DMS53 treated with DMSO at 0.1 percent for 48 hours (cell line): Measurements from ENCODE around the gene IQCC.

Experiments
- DNase-seq: peaks from one replicate; lab custom pipeline; 2025; ENCODE audit not compliant: unreplicated experiment; lab: John Stamatoyannopoulos, UW

The IQCC gene

GRCh38 chr1:32221980-32222755 is 16.7 kb downstream of the IQCC start, which contains the start of the genes EIF3I and TMEM234:
EIF3I (plus strand) TSS chr1:32222407; CDS start chr1:32222442, 35 bp downstream.
TMEM234 (minus strand) TSS chr1:32222353; CDS start chr1:32222322, 31 bp downstream.
- peak; percentile 77 for DNase-seq

DNA sequence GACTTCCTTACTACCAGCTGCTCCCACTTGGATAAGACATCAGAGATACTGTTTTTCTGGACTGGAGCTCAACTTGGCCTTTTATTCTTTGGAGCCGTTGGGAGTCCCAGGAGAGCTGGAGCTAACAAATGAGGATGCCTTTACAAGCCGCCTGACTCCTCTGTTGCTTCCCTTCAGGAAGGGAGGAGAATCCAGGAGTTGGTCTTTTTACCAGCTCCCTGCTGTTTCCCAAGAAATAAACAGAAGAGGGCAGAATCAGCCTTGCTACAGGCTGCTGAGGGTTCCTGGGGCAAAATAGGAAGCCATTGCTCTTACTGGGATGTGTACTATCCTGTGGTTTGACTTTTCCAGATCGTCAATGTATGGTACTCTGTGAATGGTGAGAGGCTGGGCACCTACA is 18.2 kb downstream of the IQCC start:
- DNase-seq = no peak

DNA sequence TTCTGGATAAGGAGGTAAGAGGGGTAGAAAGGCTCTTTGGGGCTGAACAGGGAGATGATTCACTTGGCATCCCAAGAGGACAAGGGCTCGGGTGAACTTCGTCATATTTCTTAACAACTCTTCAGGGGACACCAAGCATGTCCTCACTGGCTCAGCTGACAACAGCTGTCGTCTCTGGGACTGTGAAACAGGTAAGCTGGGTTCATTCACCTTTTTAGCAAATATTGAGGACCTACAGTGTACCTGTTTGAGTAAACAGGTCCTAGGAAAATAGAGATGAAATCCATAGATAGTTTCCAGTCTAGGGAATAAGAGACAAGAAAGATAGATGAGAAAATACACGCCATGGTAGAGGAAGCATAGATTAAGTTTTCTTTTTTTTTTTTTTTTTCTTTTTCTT is 18.8 kb downstream of the IQCC start:
- no peak for DNase-seq

- no peak for DNase-seq
These were observed 23.3 kb downstream of the IQCC start for GRCh38 chr1:32228771-32229170.

DNA sequence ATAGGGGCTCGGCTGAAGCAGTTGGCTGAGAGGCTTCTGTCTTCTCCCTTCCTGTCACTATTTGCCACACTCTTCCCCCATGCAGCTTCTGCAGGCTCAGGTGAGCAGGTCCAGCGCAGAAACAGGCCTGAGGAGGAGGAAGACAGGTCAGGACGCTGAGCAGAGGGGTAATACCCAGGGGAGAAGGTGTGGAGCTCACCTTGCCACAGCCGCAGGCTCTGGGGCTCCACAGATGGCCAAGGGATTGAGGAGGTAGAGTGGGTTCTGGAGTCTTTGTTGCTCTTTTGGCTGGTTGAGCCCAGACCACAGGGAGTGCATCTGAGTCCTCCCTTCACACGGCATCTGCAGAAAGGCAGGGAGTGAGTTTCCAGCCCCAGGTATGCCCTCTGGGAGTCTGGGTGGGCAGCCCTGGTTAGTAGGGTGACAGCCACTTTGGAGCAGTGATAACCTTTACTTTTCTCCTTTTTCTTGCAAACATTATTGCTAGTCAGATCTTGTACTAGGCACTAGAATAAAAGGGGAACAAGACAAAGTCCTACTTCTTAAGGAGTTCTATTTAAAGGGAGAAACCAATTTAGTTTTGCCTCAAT is 26.5 kb downstream of the IQCC start:
- DNase-seq = no peak

GRCh38 chr1:32232558-32233304 is 27.3 kb downstream of the IQCC start:
- no peak for DNase-seq

GRCh38 chr1:32234792-32235191 is 29.3 kb downstream of the IQCC start:
- DNase-seq = no peak

GRCh38 chr1:32239337-32239736 is 33.9 kb downstream of the IQCC start:
- DNase-seq = peak; percentile 34

DNA sequence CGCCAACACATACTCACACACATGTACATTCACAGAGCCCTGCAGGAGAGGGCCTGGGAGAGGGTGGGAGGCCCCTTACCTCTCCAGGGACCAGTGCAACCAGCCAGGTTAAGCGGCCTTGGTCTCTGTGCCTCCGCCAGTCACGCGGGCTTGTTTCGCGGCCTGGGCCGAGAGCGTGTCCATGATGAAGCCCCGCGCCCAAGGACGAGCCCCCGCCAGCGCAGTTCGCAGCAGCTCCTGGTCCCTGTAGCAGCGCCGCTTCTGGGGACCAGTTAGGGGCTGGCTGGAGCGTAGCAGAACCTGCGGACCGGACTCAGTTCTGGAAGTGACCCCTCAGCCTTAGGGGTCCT is 34.3 kb downstream of the IQCC start:
- DNase-seq = peak; percentile 34

- DNase-seq = peak; percentile 90
These were observed 34.9 kb downstream of the IQCC start for GRCh38 chr1:32240140-32240951.

DNA sequence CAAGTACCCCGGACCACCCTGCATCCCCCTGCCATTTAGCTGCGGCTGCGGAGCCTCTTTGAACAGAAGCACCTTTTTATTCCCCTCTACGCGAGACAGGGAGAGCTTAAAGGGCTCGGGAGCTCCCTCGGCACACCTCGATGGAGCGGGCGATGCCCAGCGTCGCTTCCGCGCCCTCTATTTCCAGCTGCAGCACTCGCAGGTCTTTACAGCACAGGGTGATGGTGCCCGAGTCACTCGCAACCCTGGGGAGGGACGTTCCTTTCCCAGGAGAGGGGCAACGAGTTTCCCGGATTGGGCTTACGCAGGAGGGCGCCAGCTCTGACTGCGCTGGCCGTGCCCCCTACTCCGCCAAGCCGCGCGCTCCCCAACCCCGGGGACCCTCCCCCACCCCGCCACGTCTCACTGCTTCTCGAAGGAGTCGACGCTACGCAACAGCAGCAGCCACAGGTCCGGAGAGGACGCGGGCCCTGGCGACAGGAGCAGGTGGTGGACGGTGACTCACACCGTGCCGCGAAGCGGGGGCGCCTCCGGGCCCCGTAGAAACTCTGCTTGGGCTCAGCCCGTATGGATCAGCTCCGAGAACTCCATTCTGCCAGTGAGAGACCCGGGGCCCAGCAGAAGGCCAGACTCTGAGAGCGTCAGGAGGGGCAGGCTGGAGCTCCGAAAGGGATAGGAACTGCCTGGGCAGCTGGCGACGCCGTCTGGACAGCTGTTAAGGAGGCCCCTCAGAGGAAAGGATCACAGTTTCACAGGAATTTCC is 35.7 kb downstream of the IQCC start:
- peak; percentile 78 for DNase-seq

DNA sequence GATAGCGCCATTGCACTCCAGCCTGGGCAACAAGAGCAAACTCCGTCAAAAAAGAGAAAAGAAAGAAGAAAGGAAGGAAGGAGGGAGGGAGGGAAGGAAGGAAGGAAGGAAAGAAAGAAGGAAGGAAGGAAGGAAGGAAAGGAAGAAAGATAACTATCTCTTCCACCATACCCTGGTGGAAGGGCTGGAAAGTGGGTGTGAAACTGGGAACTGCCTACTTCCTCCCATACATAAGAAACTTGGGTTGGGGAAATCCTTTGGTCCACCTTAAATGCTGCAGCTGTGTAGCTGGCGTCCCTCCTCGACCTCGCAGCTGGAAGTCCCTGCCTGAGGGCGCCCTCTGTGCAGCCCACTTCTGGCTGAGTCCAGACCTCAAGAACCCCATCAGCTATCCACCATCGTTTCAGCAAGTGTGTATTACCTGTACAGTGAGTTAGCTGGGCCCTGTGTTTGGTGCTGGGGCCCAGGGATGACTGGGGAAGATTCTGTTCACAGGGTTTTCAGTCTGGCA is 36.9 kb downstream of the IQCC start:
- DNase-seq = no peak

GRCh38 chr1:32246888-32247273 is 41.4 kb downstream of the IQCC start, which contains the start of gene FAM167B:
FAM167B (plus strand) TSS chr1:32247222; CDS start chr1:32247422, 200 bp downstream.
- no peak for DNase-seq

DNA sequence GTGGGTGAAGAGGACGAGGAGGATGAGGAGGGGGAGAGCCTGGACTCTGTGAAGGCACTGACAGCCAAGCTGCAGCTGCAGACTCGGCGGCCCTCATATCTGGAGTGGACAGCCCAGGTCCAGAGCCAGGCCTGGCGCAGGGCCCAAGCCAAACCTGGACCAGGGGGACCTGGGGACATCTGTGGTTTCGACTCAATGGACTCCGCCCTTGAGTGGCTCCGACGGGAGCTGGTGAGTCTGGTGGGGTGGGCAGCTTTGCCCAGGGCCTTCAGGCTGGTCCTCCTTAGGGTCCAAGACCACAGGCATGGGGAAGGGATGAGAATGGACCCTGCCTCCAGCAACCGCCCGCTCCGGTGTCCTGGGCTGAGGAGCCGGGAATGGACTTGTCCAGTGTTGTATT is 42.0 kb downstream of the IQCC start:
- no peak for DNase-seq

GRCh38 chr1:32247983-32248889 is 42.8 kb downstream of the IQCC start:
- DNase-seq = peak; percentile 90

GRCh38 chr1:32249831-32250525 is 44.5 kb downstream of the IQCC start:
- DNase-seq = no peak

GRCh38 chr1:32250893-32251716 is 45.6 kb downstream of the IQCC start, which contains the start of gene LCK:
LCK (plus strand) TSS chr1:32251265; CDS start chr1:32274330, 23,065 bp downstream.
- no peak for DNase-seq
